IMR-90 (cell line): Measurements from ENCODE around the gene GRHL3.
"Not testable (repeated sequence)": the region's sequence is repeated elsewhere in the genome, so short reads cannot be mapped to it uniquely, and the experiment has no call there.

Experiments used
- CTCF ChIP-seq: conservative IDR thresholded peaks from 2 replicates; pipeline ENCODE4 v1.5.1; 2012; ENCODE audit warnings: mild to moderate bottlenecking, low read depth, low read length, improper control_type of control experiment
- SMC3 ChIP-seq: fragments of 150-350 bp; IDR thresholded peaks from 2 replicates; pipeline ENCODE4 v1.6.1; 2016; ENCODE audit warnings: low read depth, mild to moderate bottlenecking, antibody characterized with exemption, low read length, moderate library complexity

DNA sequence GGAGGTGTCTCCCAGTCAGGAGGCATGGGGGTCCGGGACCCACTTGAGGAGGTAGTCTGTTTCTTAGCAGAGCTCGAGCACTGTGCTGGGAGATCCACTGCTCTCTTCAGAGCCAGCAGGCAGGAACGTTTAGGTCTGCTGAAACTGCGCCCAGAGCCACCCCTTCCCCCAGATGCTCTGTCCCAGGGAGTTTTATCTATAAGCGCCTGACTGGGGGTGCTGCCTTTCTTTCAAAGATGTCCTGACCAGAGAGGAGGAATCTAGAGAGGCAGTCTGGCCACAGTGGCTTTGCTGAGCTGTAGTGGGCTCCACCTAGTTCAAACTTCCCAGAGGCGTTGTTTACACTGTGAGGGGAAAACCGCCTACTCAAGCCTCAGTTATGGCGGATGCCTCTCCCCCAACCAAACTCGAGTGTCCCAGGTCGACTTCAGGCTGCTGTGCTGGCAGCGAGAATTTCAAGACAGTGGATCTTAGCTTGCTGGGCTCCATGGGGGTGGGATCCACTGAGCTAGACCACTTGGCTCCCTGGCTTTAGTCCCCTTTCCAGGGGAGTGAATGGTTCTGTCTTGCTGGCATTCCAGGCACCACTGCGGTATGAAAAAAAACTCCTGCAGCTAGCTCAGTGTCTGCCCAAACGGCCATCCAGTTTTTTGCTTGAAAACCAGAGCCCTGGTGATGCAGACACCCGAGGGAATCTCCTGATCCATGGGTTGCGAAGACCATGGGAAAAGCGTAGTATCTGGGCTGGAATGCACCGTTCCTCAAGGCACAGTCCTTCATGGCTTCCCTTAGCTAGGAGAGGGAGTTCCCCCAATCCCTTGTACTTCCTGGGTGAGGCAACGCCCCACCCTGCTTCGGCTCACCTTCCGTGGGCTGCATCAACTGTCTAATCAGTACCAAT lies 44.7 kb upstream of the GRHL3 start:
- TF ChIP-seq CTCF, SMC3: not testable (repeated sequence)
